Loucy (cell line): ENCODE measurements around the gene PBX2.

Experiments used
- H2AFZ ChIP-seq: fragments of 200-600 bp; sonication (generic); 2 replicates; pipeline ENCODE4 v1.6.0; 2016; ENCODE audit warnings: antibody characterized with exemption, mild to moderate bottlenecking, low read length, moderate library complexity
- H3F3A ChIP-seq: fragments of 200-600 bp; 2 replicates; pipeline ENCODE4 v1.6.0; 2016; ENCODE audit warnings: antibody characterized with exemption, low read depth, mild to moderate bottlenecking
- H3K27me3 ChIP-seq: fragments of 200-600 bp; sonication (generic); 2 replicates; pipeline ENCODE4 v1.6.1; 2014; ENCODE audit warnings: low read length, mild to moderate bottlenecking; ENCODE audit not compliant: insufficient read depth, poor library complexity, severe bottlenecking
- H3K36me3 ChIP-seq: fragments of 200-600 bp; sonication (generic); 2 replicates; pipeline ENCODE4 v1.6.1; 2016; ENCODE audit warnings: low read length; ENCODE audit not compliant: insufficient read depth
- H3K4me1 ChIP-seq: fragments of 200-600 bp; sonication (generic); 2 replicates; pipeline ENCODE4 v1.5.1; 2014; ENCODE audit warnings: low read length, mild to moderate bottlenecking; ENCODE audit not compliant: insufficient read depth, poor library complexity, severe bottlenecking
- H3K4me2 ChIP-seq: fragments of 200-600 bp; sonication (generic); 2 replicates; pipeline ENCODE4 v1.6.0; 2014; ENCODE audit warnings: antibody characterized with exemption, low read length, low read depth, mild to moderate bottlenecking; ENCODE audit not compliant: poor library complexity, severe bottlenecking
- H3K4me3 ChIP-seq: fragments of 200-600 bp; sonication (generic); 2 replicates; pipeline ENCODE4 v1.5.1; 2014; ENCODE audit warnings: low read length, mild to moderate bottlenecking, mixed read lengths; ENCODE audit not compliant: poor library complexity, severe bottlenecking
- H3K79me2 ChIP-seq: fragments of 200-600 bp; sonication (generic); 2 replicates; pipeline ENCODE4 v1.6.1; 2014; ENCODE audit warnings: low read length; ENCODE audit not compliant: insufficient read depth
- H3K9ac ChIP-seq: fragments of 200-600 bp; sonication (generic); 2 replicates; pipeline ENCODE4 v1.6.0; 2014; ENCODE audit warnings: mild to moderate bottlenecking, low read depth, low read length, moderate library complexity; ENCODE audit not compliant: poor library complexity, severe bottlenecking
- H3K9me2 ChIP-seq: fragments of 200-600 bp; sonication (generic); replicated peaks from 2 replicates; pipeline ENCODE4 v1.6.1; 2016; ENCODE audit warnings: low read depth, low read length, mixed read lengths
- H3K9me3 ChIP-seq: fragments of 200-600 bp; sonication (generic); 2 replicates; pipeline ENCODE4 v1.6.1; 2014; ENCODE audit warnings: mild to moderate bottlenecking, antibody characterized with exemption, low read length, low read depth; ENCODE audit not compliant: insufficient read depth
- H4K20me1 ChIP-seq: fragments of 200-600 bp; sonication (generic); 2 replicates; pipeline ENCODE4 v1.6.0; 2014; ENCODE audit warnings: antibody characterized with exemption, low read length, mild to moderate bottlenecking; ENCODE audit not compliant: insufficient read depth, poor library complexity, severe bottlenecking
- CTCF ChIP-seq: fragments of 200-600 bp; sonication (generic); conservative IDR thresholded peaks from 2 replicates; pipeline ENCODE4 v1.5.1; 2014; ENCODE audit warnings: mild to moderate bottlenecking, antibody characterized with exemption, low read length
- EZH2phosphoT487 ChIP-seq: fragments of 200-600 bp; IDR thresholded peaks from 2 replicates; pipeline ENCODE4 v1.6.1; 2018; ENCODE audit warnings: antibody characterized with exemption, mild to moderate bottlenecking, moderate library complexity, borderline replicate concordance

The PBX2 gene

GRCh38 chr6:32191696-32192607, 1.9 kb upstream of the PBX2 start:
- H3K27me3 ChIP-seq = no peaks in the 10 kb centered on the region
- no peaks in the 10 kb centered on the region for H3K9me2 ChIP-seq
- peak overlapping the region; percentile 96 for H3K9ac ChIP-seq
- no peak for TF ChIP-seq CTCF
- TF ChIP-seq EZH2phosphoT487 = no peak
- no peak overlapping the region for H2AFZ ChIP-seq
- H3K4me3 ChIP-seq = peak overlapping the region; percentile 91
- H3K4me1 ChIP-seq = peaks cover 60% of the 10 kb centered on the region
- peaks cover 8% of the 10 kb centered on the region for H4K20me1 ChIP-seq
- peaks cover 88% of the 10 kb centered on the region for H3K79me2 ChIP-seq
- H3K9me3 ChIP-seq = no peaks in the 10 kb centered on the region
- peaks cover 9% of the 10 kb centered on the region; the same call in 1 of the 2 replicates for H3K36me3 ChIP-seq
- H3F3A ChIP-seq = no peaks in the 10 kb centered on the region
- peak overlapping the region; percentile 99 for H3K4me2 ChIP-seq

GRCh38 chr6:32190911-32191677, 1.1 kb upstream of the PBX2 start:
- Histone ChIP-seq H3K79me2 (peaks cover 80% of the 10 kb centered on the region), H3K9me2 (no peaks in the 10 kb centered on the region), H3K4me3 (peak overlapping the region; percentile 91), H3K27me3 (no peaks in the 10 kb centered on the region), H3K9me3 (no peaks in the 10 kb centered on the region), H2AFZ (no peak overlapping the region), H3F3A (no peaks in the 10 kb centered on the region), H3K4me2 (peak overlapping the region; percentile 99), H3K9ac (peak overlapping the region; percentile 96), H3K36me3 (peaks cover 15% of the 10 kb centered on the region; the same call in 1 of the 2 replicates), H3K4me1 (peaks cover 58% of the 10 kb centered on the region), H4K20me1 (peaks cover 8% of the 10 kb centered on the region)
- no peak for TF ChIP-seq EZH2phosphoT487
- no peak for TF ChIP-seq CTCF

- H3K36me3 ChIP-seq = peaks cover 15% of the 10 kb centered on the region; the same call in 1 of the 2 replicates
- H3K9me2 ChIP-seq = no peaks in the 10 kb centered on the region
- H3K4me1 ChIP-seq = peaks cover 51% of the 10 kb centered on the region
- H3K4me2 ChIP-seq = peak overlapping the region; percentile 99
- peaks cover 78% of the 10 kb centered on the region for H3K79me2 ChIP-seq
- H2AFZ ChIP-seq = no peak overlapping the region
- peak overlapping the region; percentile 96 for H3K9ac ChIP-seq
- peak overlapping the region; percentile 91 for H3K4me3 ChIP-seq
- no peaks in the 10 kb centered on the region for H3K27me3 ChIP-seq
- H3F3A ChIP-seq = no peaks in the 10 kb centered on the region
- H4K20me1 ChIP-seq = peaks cover 11% of the 10 kb centered on the region
- no peaks in the 10 kb centered on the region for H3K9me3 ChIP-seq
- no peak for TF ChIP-seq EZH2phosphoT487
- no peak for TF ChIP-seq CTCF
Observed at GRCh38 chr6:32189742-32190053, 304 bp downstream of the PBX2 start.
